NCI-H2196 treated with DMSO at 0.1 percent for 48 hours (cell line): Measurements from ENCODE around the gene CAPZB.

Source experiments
- DNase-seq: peaks from one replicate; lab custom pipeline; 2025; ENCODE audit not compliant: unreplicated experiment; lab: John Stamatoyannopoulos, UW

Gene CAPZB

DNA sequence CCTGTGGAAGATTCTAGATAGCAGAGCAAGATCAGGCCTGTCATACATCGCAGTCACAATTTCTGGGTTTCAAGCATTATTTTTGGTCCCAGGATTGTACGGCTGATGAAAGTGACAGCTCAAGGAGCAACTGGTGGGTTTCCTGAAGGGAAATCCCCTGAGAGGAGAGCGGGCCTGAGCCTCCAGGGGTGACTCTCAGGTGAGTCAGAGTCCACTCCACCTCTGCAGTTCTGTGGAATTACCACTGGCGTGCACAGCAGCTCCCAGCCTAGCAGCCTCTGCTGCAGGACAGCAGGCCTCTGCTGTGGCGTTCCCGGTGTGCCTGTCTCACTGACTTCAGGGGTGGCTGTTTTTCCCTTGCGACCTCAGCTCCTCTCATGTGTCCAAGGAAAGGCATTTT lies 148.8 kb downstream of the CAPZB start:
- no peak for DNase-seq

- DNase-seq = no peak
Measured at GRCh38 chr1:19333587-19334354, 151.6 kb downstream of the CAPZB start.

- DNase-seq = no peak
Measured at GRCh38 chr1:19332832-19333231, 152.5 kb downstream of the CAPZB start.

- no peak for DNase-seq
Measured at GRCh38 chr1:19331262-19331878, 154.0 kb downstream of the CAPZB start.

- no peak for DNase-seq
Measured at GRCh38 chr1:19330449-19331135, 154.7 kb downstream of the CAPZB start.

- DNase-seq = no peak
Measured at GRCh38 chr1:19329611-19330010, 155.7 kb downstream of the CAPZB start.

GRCh38 chr1:19329188-19329587 lies 156.2 kb downstream of the CAPZB start:
- DNase-seq = no peak

- no peak for DNase-seq
Measured at GRCh38 chr1:19328486-19328885, 156.9 kb downstream of the CAPZB start.

DNA sequence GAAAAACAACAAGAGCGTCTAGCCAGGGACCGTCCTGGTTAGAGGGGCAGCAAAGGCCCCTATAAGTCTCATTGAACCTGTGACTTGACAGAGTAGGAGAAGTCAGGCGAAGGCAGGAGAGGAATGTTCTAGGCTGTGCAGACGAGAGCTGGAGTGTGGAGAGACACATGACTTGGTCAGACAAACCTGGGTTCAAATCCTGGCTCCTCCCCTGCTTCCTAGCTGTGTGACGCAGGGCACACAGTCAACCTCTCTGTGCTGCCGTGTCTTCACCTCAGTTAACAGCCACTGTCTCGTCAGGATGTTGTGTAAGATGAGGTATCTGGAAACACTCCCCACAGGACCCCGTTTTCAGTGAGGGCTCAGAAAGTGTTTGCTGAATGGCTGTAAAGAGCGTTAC lies 157.6 kb downstream of the CAPZB start:
- no peak for DNase-seq

DNA sequence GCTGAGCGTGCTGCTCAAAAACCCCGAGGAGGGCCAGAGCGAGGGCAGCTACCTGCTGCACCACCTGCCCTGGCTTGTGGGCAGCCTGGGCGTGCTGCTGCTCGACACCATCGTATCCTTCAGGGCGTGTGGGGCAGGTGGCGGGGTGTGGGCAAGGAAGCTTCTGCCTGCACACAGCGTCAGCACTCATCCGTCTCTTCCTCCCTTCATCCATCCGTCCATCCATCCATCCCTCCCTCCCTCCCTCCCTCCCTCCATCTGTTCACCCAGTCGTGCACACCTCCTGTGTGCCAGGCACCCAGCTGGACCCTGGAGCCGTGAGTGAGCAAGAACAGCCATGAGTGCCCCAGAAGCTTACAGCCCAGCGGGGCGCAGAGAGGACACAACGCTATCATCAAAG lies 158.0 kb downstream of the CAPZB start:
- no peak for DNase-seq

DNA sequence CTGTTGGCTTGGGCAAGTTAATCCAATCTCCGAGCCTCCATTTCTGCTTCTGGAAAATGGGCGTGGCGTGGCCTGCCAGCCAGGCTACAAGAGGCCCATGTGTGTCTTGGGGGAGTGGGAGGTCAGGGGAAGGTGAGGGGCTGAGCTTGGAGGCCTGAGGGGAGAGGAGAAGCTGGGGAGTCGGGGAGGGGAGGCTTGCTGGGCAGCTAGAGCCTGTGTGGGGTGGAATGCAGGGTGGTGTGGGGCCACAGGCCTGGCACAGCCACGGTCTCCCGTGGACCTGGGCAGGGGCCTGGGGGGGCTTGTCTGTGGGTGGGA lies 158.6 kb downstream of the CAPZB start:
- DNase-seq = no peak

GRCh38 chr1:19325958-19326747 lies 159.2 kb downstream of the CAPZB start:
- DNase-seq = no peak

- no peak for DNase-seq
Measured at GRCh38 chr1:19325368-19325957, 159.9 kb downstream of the CAPZB start.

- no peak for DNase-seq
Measured at GRCh38 chr1:19324665-19324990, 160.7 kb downstream of the CAPZB start.

DNA sequence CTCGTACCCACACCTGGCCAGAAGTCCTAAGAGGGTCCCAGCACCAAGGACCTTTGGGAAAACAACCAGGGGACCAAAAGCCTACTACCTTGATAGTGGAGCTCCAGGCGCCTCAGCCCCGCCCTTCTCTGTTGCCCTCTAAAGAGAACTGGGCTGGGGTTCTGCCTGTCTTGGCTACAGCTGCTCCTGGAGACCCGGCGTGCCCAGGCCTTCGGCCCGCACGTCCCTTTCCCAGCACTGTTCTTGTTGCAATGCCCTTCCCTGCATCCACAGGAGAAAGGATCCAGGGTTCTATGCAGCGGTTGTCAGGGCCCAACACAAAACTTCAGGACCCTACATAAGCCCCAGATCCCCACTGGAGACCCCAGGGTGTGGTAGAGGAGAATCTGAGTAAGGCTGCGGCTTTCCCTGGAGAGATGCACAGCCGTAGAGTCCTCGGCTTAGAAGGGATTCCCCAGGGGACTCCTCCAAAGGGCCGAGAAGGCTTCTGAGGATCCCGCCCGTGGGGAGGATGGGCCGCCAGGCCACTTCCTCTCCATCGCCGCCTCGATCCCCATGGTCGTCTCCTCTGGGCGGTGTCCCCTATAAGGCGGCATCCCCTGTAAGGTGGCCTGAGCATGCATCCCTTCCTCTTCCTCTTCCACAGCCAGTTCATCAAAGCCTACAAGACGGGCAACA lies 161.2 kb downstream of the CAPZB start:
- no peak for DNase-seq

DNA sequence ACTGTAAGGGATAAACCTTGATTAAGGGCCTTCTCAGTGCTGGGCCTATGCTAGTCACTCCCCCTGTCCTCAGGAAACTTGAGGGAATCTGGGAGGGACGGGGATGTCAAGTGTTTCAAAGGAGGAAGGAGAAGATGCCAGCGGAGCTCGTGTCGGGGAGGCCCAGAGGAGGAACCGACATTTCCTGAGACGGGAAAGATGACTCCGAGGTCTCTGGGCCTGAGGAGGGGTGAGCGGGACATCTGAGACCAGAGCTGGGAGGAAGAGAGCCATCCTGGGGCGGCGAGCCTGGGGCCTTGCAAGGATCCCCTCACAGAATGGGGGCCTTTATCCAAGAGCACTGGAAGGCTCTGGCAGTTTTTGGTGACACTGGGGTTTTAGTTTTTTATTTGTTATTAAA lies 162.9 kb downstream of the CAPZB start:
- DNase-seq = no peak

DNA sequence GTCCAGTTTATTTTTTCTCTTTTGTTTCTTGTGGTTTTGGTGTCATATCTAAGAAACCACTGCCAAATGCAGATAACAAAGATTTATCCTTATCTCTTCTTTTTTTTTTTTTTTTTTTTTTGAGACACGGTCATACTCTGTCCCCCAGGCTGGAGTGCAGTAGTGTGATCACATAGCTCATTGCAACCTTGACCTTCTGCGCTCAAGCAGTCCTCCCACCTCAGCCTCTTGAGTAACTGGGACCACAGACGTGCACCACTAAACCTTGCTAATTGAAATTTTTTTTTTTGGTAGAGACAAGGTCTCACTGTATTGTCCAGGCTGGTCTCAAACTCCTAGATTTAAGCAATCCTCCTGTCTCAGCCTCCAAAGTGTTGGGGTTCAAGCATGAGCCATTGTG lies 164.3 kb downstream of the CAPZB start:
- no peak for DNase-seq

DNA sequence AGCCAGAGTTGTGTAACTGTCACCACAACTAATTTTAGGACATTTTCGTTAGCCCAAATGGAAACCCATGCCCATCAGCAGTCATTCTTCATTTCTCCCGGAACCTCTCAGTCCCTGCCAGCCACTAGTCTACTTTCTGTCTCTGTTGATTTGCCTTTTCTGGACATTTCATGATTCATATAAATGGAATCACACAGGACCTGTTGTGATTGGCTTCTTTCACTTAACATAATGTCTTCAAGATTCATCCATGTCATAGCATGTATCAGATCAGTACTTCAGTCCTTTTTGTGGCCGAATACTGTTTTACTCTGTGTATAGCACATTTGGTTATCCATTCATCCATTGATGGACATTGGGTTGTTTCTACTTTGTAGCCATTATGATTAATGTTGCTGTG lies 166.1 kb downstream of the CAPZB start:
- DNase-seq = no peak

DNA sequence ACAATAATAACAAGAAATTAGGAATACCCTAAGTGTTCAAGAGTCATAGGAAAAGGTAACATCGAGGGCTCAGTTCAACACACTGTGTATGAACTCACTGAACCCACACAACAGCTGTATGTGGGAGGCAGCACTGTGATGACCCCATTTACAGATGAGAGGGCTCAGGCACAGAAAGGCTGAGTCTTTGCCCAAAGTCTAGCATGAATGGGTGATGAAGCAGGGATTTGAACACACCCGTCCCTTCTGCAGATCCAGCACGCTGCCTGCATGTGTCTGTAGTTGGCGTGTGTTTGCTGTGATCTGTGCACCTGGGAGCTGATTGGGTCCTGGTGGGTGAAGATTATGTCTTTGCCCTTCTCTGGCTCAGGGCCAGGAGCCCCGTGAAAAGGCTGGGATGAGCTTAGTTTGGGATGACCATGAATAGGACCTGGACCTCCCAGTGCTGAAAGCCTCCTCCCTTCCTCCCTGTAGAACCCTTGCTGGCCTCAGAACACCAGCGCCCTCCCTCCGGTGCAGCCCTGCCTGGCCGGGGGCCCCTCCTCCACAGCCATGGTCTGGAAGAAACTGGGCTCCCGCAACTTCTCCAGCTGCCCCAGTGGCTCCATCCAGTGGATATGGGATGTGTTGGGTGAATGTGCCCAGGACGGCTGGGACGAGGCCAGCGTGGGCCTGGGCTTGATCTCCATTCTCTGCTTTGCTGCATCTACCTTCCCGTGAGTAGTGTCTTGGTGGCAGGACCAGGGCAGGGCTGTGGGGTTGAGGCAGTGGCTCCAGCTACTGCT lies 168.0 kb downstream of the CAPZB start:
- DNase-seq = no peak
